A549 (cell line): ENCODE data around the gene GPR62.

Experiments
- CEBPB ChIP-seq, 2 experiments: fragments of >200 bp in 1 of 2; sonication (Bioruptor Twin) in 1 of 2; formaldehyde crosslinking in 1 of 2; IDR thresholded peaks; 2 replicates each; pipeline ENCODE4 v1.6.1; 2012 to 2016
- POLR2A ChIP-seq: IDR thresholded peaks from 2 replicates; pipeline ENCODE4 v1.6.1; 2012; ENCODE audit warnings: mild to moderate bottlenecking, low read length

DNA sequence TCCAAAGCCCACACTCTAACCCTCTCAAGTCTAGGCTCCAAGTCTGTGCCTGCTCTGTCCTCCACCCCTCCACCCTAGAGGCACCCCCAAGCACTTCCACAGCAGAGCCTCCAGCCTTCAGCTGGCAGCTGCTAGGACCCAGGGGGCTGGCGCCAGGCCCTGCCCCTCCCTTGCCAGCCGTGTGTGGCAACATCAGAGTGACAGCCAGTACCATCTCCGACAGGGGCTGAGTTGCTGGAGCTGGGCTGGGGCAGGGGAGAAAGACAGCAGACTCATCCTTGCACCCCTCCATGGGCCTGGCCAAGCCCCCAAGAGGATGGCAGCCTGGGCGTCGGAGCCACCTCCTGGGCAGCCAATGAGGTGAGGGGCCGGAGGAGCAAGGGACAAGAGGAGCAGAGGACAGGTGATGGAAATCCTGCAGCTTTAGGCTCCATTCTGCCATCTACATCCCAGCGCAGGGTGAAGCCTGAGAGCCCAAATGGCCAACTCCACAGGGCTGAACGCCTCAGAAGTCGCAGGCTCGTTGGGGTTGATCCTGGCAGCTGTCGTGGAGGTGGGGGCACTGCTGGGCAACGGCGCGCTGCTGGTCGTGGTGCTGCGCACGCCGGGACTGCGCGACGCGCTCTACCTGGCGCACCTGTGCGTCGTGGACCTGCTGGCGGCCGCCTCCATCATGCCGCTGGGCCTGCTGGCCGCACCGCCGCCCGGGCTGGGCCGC, at the start of gene GPR62:
- TF ChIP-seq CEBPB (IDR thresholded peaks at IDR 0.05) (no peak), POLR2A (no peak)
